ENCODE results near the gene OLR1.
"Not testable (repeated sequence)": the region's sequence is repeated elsewhere in the genome, so short reads cannot be mapped to it uniquely, and the experiment has no call there.

OLR1 gene

GRCh38 chr12:10189653-10190052 lies 17.7 kb upstream of the OLR1 start:
- no peak for TF ChIP-seq CTCF (IDR thresholded peaks at IDR 0.05; ENCODE audit: extremely low read depth, missing control alignments)
- no peak for DNase-seq (ENCODE audit: low spot score)

GRCh38 chr12:10186958-10187357 lies 15.0 kb upstream of the OLR1 start:
- not testable (repeated sequence) for DNase-seq (ENCODE audit: low spot score)

- TF ChIP-seq CTCF (IDR thresholded peaks at IDR 0.05; ENCODE audit: extremely low read depth, missing control alignments) = no peak
- DNase-seq (ENCODE audit: low spot score) = no peak
Observed at GRCh38 chr12:10186299-10186698, 14.4 kb upstream of the OLR1 start.

GRCh38 chr12:10184261-10184843 lies 12.4 kb upstream of the OLR1 start:
- DNase-seq (ENCODE audit: low spot score) = no peak
- TF ChIP-seq CTCF (IDR thresholded peaks at IDR 0.05; ENCODE audit: extremely low read depth, missing control alignments) = no peak

GRCh38 chr12:10182354-10183049 lies 10.6 kb upstream of the OLR1 start:
- no peak for DNase-seq (ENCODE audit: low spot score)
- no peak for TF ChIP-seq CTCF (IDR thresholded peaks at IDR 0.05; ENCODE audit: extremely low read depth, missing control alignments)

- no peak for TF ChIP-seq CTCF (IDR thresholded peaks at IDR 0.05; ENCODE audit: extremely low read depth, missing control alignments)
- DNase-seq (ENCODE audit: low spot score) = no peak
Observed at GRCh38 chr12:10179776-10180181, 7.8 kb upstream of the OLR1 start.

GRCh38 chr12:10178821-10179220 lies 6.9 kb upstream of the OLR1 start, which contains the start of gene TMEM52B:
Gene TMEM52B, plus strand, starts transcription at chr12:10179032. Its CDS starts 543 bp downstream, at chr12:10179575.
- no peak for DNase-seq (ENCODE audit: low spot score)
- TF ChIP-seq CTCF (IDR thresholded peaks at IDR 0.05; ENCODE audit: extremely low read depth, missing control alignments) = no peak
